Spleen (tissue), 11 donors: Measurements from ENCODE around the gene ANP32B. TPM values are rescaled to one million over a fixed set of nuclear protein-coding genes. Genes with fewer than 3 reads are reported as not detected.
"Not testable (repeated sequence)": the region's sequence is repeated elsewhere in the genome, so short reads cannot be mapped to it uniquely, and the experiment has no call there.

Experiments
- DNase-seq: peaks from one replicate; pipeline ENCODE4 v3.0.0-alpha.2; 2020
- H3K27ac ChIP-seq, 8 donors: fragments of 200-600 bp; sonication (generic) in 7 of 8; 1 replicate in 4 of 8; 2 replicates in 4 of 8; pipeline versions ENCODE4 v1.5.0 to v1.8.0; 2016 to 2021; ENCODE audit warnings: inconsistent platforms in 4 of 8, mild to moderate bottlenecking in 4 of 8, moderate library complexity in 1 of 8
- H3K27me3 ChIP-seq, 7 donors: fragments of 200-600 bp; sonication (generic) in 6 of 7; replicated peaks in 1 of 7; 1 replicate in 4 of 7; 2 replicates in 3 of 7; pipeline versions ENCODE4 v1.5.0 to v1.8.0; 2016 to 2021; ENCODE audit warnings: inconsistent platforms in 3 of 7, mild to moderate bottlenecking in 1 of 7
- H3K36me3 ChIP-seq, 6 donors: fragments of 200-600 bp; sonication (generic) in 5 of 6; 1 replicate in 4 of 6; 2 replicates in 2 of 6; pipeline versions ENCODE4 v1.5.0 to v1.8.0; 2016 to 2021; ENCODE audit warnings: inconsistent platforms in 2 of 6
- H3K4me1 ChIP-seq, 6 donors: fragments of 200-600 bp; sonication (generic) in 5 of 6; 1 replicate in 3 of 6; 2 replicates in 3 of 6; pipeline versions ENCODE4 v1.5.0 to v1.8.0; 2016 to 2021; ENCODE audit warnings: inconsistent platforms in 3 of 6
- H3K4me3 ChIP-seq, 8 donors: fragments of 200-600 bp; sonication (generic) in 7 of 8; 1 replicate in 4 of 8; 2 replicates in 4 of 8; pipeline versions ENCODE4 v1.5.0 to v1.8.0; 2016 to 2021; ENCODE audit warnings: inconsistent platforms in 4 of 8, mild to moderate bottlenecking in 4 of 8, moderate library complexity in 2 of 8
- H3K9me3 ChIP-seq, 8 donors: fragments of 200-600 bp; sonication (generic) in 7 of 8; 1 replicate in 4 of 8; 2 replicates in 4 of 8; pipeline versions ENCODE4 v1.5.0 to v1.8.0; 2016 to 2021; ENCODE audit warnings: inconsistent platforms in 4 of 8
- POLR2A ChIP-seq, 3 donors: fragments of 450-650 bp; IDR thresholded peaks; one replicate each; pipeline ENCODE4 v1.5.1; 2017; ENCODE audit warnings: antibody characterized with exemption in 3 of 3, mild to moderate bottlenecking in 1 of 3
- POLR2AphosphoS5 ChIP-seq, 3 donors: sonication (generic); formaldehyde crosslinking; IDR thresholded peaks; one replicate each; pipeline ENCODE4 v1.5.1; 2017; ENCODE audit warnings: antibody characterized with exemption in 3 of 3
- WGBS, 5 donors: extraction: QIAGEN DNeasy Blood & Tissue Kit in 3 of 5; methylation state at CpG; one replicate each; pipeline versions ENCODE4 v1.1.5 to v1.1.7; 2013 to 2018; 5-methylcytosine and 5-hydroxymethylcytosine counted together
- intact Hi-C: fragments of 100-400 bp; cut with DNase I; formaldehyde crosslinking; loops from one replicate; pipeline ENCODE4 v1.15.0; 2023; ENCODE audit warnings: low total_unique reads
- polyA plus RNA-seq, 3 donors: library from polyadenylated mRNA; stranded (reverse); fragments of 200-250 nt; gene quantifications; one replicate each; pipeline ENCODE4 v1.2.1, GENCODE V29; 2013
- total RNA-seq, 7 donors: library from RNA; depleted of rRNA in 3 of 7; stranded (reverse); fragments of >200 nt in 3 of 7; fragmentation: NEBNext Ultra II Directional in 4 of 7; extraction: Animal tissue kit (Norgen Biotek cat#: 25700) in 4 of 7; gene quantifications; one replicate each; pipeline versions ENCODE4 v1.1.0 to v1.2.1, GENCODE V29; 2016 to 2021
- TF ChIP-seq, protein P1 (sequence below), 11 experiments: fragments of 200-600 bp in 7 of 11; fragments of 450-650 bp in 4 of 11; sonication (generic) in 4 of 11; IDR thresholded peaks in 8 of 11; conservative IDR thresholded peaks in 3 of 11; 1 replicate in 7 of 11; 2 replicates in 4 of 11; pipeline versions ENCODE4 v1.4.0 to v1.8.0; 2016 to 2021; ENCODE audit warnings: antibody characterized with exemption in 11 of 11, inconsistent platforms in 4 of 11, mild to moderate bottlenecking in 1 of 11
- donor health status: healthy with polysubstance abuse.
- donor health status: DM: no; HTN: no; CAD: no; lungs with moderate emphysema.
- donor health status: DM: no; HTN: no; CAD: no.
- donor health status: Bipolar disorder and iron deficiency.
- donor health status: healthy.
- donor health status: DM: no; HTN: no; CAD: no.
- donor health status: DM: yes; HTN: yes; CAD: no.

Gene ANP32B
- total and polyA plus RNA-seq, 10 donors, result 39.1 to 156 (median 113) TPM

GRCh38 chr9:97941323-97941722 lies 41.8 kb upstream of the ANP32B start:
- intact Hi-C loops, result no loop called here
- no peaks in the 10 kb centered on the region for H3K36me3 ChIP-seq
- peaks cover 0 to 16% (median 8%) of the 10 kb centered on the region in 6 donors for H3K4me1 ChIP-seq
- H3K9me3 ChIP-seq, result peaks cover 0 to 4% (median 0%) of the 10 kb centered on the region in 8 donors
- peaks cover 0 to 1% (median 0%) of the 10 kb centered on the region in 7 donors for H3K27me3 ChIP-seq
- DNase-seq, result no peak
- TF ChIP-seq, protein P1, sequence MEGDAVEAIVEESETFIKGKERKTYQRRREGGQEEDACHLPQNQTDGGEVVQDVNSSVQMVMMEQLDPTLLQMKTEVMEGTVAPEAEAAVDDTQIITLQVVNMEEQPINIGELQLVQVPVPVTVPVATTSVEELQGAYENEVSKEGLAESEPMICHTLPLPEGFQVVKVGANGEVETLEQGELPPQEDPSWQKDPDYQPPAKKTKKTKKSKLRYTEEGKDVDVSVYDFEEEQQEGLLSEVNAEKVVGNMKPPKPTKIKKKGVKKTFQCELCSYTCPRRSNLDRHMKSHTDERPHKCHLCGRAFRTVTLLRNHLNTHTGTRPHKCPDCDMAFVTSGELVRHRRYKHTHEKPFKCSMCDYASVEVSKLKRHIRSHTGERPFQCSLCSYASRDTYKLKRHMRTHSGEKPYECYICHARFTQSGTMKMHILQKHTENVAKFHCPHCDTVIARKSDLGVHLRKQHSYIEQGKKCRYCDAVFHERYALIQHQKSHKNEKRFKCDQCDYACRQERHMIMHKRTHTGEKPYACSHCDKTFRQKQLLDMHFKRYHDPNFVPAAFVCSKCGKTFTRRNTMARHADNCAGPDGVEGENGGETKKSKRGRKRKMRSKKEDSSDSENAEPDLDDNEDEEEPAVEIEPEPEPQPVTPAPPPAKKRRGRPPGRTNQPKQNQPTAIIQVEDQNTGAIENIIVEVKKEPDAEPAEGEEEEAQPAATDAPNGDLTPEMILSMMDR (IDR thresholded peaks at IDR 0.05 in 8 of 11, conservative IDR thresholded peaks at IDR 0.05 in 3 of 11), result no peak
- TF ChIP-seq POLR2A (IDR thresholded peaks at IDR 0.05) (no peak), POLR2AphosphoS5 (IDR thresholded peaks at IDR 0.05) (no peak)
- H3K4me3 ChIP-seq, result no peak overlapping the region
- no peak overlapping the region for H3K27ac ChIP-seq
- WGBS, 5 donors, result 82 to 93% (median 87%) methylated on average over 1 of the region's 1 CpG

- TF ChIP-seq, protein P1 (IDR thresholded peaks at IDR 0.05 in 8 of 11, conservative IDR thresholded peaks at IDR 0.05 in 3 of 11), result no peak
- no peak for TF ChIP-seq POLR2A (IDR thresholded peaks at IDR 0.05)
- no peak for TF ChIP-seq POLR2AphosphoS5 (IDR thresholded peaks at IDR 0.05)
- Histone ChIP-seq H3K27me3 (no peaks in the 10 kb centered on the region), H3K4me1 (peaks cover 0 to 6% (median 2%) of the 10 kb centered on the region in 6 donors), H3K4me3 (no peak overlapping the region), H3K36me3 (no peaks in the 10 kb centered on the region), H3K27ac (no peak overlapping the region), H3K9me3 (peaks cover 0 to 4% (median 0%) of the 10 kb centered on the region in 8 donors)
- intact Hi-C loops, result no loop called here
- no peak for DNase-seq
Measured at GRCh38 chr9:97943308-97943855, 39.8 kb upstream of the ANP32B start.

DNA sequence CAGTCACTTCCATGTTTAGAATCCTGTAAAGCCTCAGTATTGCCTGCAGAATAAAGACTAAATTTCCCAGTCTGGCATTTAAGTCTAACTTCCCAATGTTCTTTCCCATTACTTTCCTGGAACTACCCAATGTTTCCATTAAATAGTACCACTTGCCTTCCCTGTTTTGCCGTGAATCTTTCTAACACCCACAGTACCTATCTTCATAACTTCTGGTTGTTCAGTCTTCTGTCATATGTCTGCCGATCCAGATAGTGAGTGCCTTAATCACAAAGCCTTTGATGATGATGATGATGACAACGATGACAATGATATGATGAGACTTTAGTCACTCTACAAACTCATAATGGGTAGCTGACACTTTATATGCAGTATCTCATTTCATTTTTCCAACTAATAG lies 38.5 kb upstream of the ANP32B start:
- TF ChIP-seq, protein P1 (IDR thresholded peaks at IDR 0.05 in 8 of 11, conservative IDR thresholded peaks at IDR 0.05 in 3 of 11), result no peak
- TF ChIP-seq POLR2AphosphoS5 (IDR thresholded peaks at IDR 0.05), result no peak
- TF ChIP-seq POLR2A (IDR thresholded peaks at IDR 0.05), result no peak
- intact Hi-C loops, result no loop called here

DNA sequence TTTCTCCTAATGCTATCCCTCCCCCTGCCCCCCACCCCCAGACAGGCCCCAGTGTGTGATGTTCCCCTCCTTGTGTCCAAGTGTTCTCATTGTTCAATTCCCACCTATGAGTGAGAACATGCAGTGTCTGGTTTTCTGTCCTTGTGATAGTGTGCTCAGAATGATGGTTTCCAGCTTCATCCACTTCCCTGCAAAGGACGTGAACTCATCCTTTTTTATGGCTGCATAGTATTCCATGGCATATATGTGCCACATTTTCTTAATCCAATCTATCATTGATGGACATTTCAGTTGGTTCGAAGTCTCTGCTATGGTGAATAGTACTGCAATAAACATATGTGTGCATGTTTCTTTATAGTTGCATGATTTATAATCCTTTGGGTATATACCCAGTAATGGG lies 37.7 kb upstream of the ANP32B start:
- H3K4me1 ChIP-seq, H3K27ac ChIP-seq, H3K36me3 ChIP-seq, H3K9me3 ChIP-seq, H3K4me3 ChIP-seq, DNase-seq, H3K27me3 ChIP-seq, intact Hi-C loops: not testable (repeated sequence)
- WGBS, 5 donors, result 85 to 93% (median 88%) methylated on average over 2 of the region's 2 CpGs

More for the DNA sequence above, 38.5 kb upstream of the ANP32B start:
- 79 to 94% (median 91%) methylated on average over 3 of the region's 3 CpGs for WGBS, 5 donors
- peaks cover 0 to 4% (median 0%) of the 10 kb centered on the region in 8 donors for H3K9me3 ChIP-seq
- DNase-seq, result no peak
- H3K4me3 ChIP-seq, result no peak overlapping the region
- no peaks in the 10 kb centered on the region for H3K27me3 ChIP-seq
- H3K27ac ChIP-seq, result no peak overlapping the region
- no peaks in the 10 kb centered on the region for H3K36me3 ChIP-seq
- H3K4me1 ChIP-seq, result no peaks in the 10 kb centered on the region

DNA sequence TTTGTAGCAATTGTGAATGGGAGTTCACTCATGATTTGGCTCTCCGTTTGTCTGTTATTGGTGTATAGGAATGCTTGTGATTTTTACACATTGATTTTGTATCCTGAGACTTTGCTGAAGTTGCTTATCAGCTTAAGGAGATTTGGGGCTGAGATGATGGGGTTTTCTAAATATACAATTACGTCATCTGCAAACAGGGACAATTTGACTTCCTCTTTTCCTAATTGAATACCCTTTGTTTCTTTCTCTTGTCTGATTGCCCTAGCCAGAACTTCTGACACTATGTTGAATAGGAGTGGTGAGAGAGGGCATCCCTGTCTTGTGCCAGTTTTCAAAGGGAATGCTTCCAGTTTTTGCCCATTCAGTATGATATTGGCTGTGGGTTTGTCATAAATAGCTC lies 36.0 kb upstream of the ANP32B start:
- H3K27ac ChIP-seq, intact Hi-C loops, H3K4me1 ChIP-seq, H3K36me3 ChIP-seq, H3K4me3 ChIP-seq, H3K9me3 ChIP-seq, DNase-seq: not testable (repeated sequence)
- H3K27me3 ChIP-seq, result peaks cover 0 to 16% (median 0%) of the 10 kb centered on the region in 7 donors
- 49 to 64% (median 53%) methylated on average over 2 of the region's 2 CpGs for WGBS, 5 donors

GRCh38 chr9:97950873-97951272 lies 32.3 kb upstream of the ANP32B start:
- H3K4me1 ChIP-seq, H3K4me3 ChIP-seq, H3K27ac ChIP-seq, DNase-seq, intact Hi-C loops, H3K9me3 ChIP-seq, H3K36me3 ChIP-seq: not testable (repeated sequence)
- H3K27me3 ChIP-seq, result peaks cover 0 to 20% (median 0%) of the 10 kb centered on the region in 7 donors
- 82 to 89% (median 85%) methylated on average over 5 of the region's 5 CpGs; no CpG with 5 or more reads in 1 of the 5 donors for whole genome bisulfite sequencing, 5 donors
